ENCODE results near the gene ELAVL3. TPM values are rescaled to one million over a fixed set of nuclear protein-coding genes. Genes with fewer than 3 reads are reported as not detected.
"Not testable (repeated sequence)": the region's sequence is repeated elsewhere in the genome, so short reads cannot be mapped to it uniquely, and the experiment has no call there.

ELAVL3 gene
- total RNA-seq, 4 donors from 2014 or later, result 0.95 TPM; not detected in 3

- Histone ChIP-seq H3K36me3 (no peaks in the 10 kb centered on the region), H3K4me1 (no peaks in the 10 kb centered on the region), H3K27ac (no peak overlapping the region), H3K4me3 (no peak overlapping the region), H3K27me3 (no peaks in the 10 kb centered on the region), H3K9me3 (no peaks in the 10 kb centered on the region)
- TF ChIP-seq POLR2A (IDR thresholded peaks at IDR 0.05), result no peak
- TF ChIP-seq, protein P1, sequence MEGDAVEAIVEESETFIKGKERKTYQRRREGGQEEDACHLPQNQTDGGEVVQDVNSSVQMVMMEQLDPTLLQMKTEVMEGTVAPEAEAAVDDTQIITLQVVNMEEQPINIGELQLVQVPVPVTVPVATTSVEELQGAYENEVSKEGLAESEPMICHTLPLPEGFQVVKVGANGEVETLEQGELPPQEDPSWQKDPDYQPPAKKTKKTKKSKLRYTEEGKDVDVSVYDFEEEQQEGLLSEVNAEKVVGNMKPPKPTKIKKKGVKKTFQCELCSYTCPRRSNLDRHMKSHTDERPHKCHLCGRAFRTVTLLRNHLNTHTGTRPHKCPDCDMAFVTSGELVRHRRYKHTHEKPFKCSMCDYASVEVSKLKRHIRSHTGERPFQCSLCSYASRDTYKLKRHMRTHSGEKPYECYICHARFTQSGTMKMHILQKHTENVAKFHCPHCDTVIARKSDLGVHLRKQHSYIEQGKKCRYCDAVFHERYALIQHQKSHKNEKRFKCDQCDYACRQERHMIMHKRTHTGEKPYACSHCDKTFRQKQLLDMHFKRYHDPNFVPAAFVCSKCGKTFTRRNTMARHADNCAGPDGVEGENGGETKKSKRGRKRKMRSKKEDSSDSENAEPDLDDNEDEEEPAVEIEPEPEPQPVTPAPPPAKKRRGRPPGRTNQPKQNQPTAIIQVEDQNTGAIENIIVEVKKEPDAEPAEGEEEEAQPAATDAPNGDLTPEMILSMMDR (IDR thresholded peaks at IDR 0.05), result no peak
- DNase-seq, result no peak
Measured at GRCh38 chr19:11473725-11474124, 7.1 kb downstream of the ELAVL3 start.

DNA sequence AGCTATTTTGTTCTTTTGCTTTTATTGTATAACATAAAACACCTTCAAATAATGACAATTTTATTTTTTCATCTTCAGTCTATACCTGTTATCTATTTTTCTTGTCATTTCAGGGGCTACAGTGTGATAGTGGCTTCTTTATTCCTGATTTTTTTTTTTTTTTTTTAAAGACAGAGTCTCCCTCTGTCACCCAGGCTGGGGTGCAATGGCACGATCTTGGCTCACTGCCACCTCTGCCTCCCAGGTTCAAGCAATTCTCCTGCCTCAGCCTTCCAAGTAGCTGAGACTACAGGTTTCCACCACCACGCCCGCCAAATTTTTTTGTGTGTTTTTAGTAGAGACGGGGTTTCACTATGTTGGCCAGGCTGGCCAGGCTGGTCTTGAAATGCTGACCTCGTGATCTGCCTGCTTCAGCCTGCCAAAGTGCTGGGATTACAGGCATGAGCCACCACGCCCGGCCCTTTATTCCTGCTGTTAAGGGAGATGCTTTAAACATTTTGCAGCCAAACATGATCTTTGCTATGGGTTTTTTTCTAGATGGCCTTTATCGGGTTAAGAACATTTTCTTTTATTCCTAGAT lies 12.5 kb downstream of the ELAVL3 start:
- H3K36me3 ChIP-seq, DNase-seq, H3K27ac ChIP-seq, H3K9me3 ChIP-seq, H3K4me1 ChIP-seq, H3K4me3 ChIP-seq, H3K27me3 ChIP-seq: not testable (repeated sequence)

DNA sequence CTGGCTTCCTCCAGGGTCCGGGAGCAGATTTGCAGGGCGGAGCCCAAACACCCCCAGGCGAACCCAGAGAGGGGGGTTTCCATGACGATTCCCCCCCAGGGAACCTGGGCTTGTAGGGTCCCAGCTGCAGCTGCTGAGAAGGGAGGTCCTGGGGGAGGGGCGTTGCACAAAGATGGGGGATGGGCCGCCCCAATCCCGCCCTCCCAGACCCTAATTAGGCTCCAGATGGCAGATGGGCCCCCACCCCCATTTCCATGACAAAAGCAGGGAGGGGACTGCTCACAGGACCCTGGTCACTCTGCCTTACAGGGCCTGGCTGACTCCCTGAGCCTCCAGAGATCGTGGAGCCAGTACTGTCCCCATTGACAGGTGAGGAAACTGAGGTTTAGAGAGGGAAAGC lies 15.2 kb downstream of the ELAVL3 start:
- no peak for DNase-seq
- H3K27ac ChIP-seq, result no peak overlapping the region
- no peaks in the 10 kb centered on the region for H3K27me3 ChIP-seq
- TF ChIP-seq POLR2A (IDR thresholded peaks at IDR 0.05), result no peak
- TF ChIP-seq, protein P1 (IDR thresholded peaks at IDR 0.05), result no peak
- H3K9me3 ChIP-seq, result no peaks in the 10 kb centered on the region
- no peak overlapping the region for H3K4me3 ChIP-seq
- H3K4me1 ChIP-seq, result no peaks in the 10 kb centered on the region
- no peaks in the 10 kb centered on the region for H3K36me3 ChIP-seq

- H3K36me3 ChIP-seq, result no peaks in the 10 kb centered on the region
- no peaks in the 10 kb centered on the region for H3K27me3 ChIP-seq
- no peaks in the 10 kb centered on the region for H3K4me1 ChIP-seq
- no peak for DNase-seq
- TF ChIP-seq POLR2A (IDR thresholded peaks at IDR 0.05), result no peak
- TF ChIP-seq, protein P1 (IDR thresholded peaks at IDR 0.05), result no peak
- no peak overlapping the region for H3K27ac ChIP-seq
- no peaks in the 10 kb centered on the region for H3K9me3 ChIP-seq
- no peak overlapping the region for H3K4me3 ChIP-seq
Measured at GRCh38 chr19:11464333-11465265, 16.2 kb downstream of the ELAVL3 start.

GRCh38 chr19:11463391-11463790 lies 17.5 kb downstream of the ELAVL3 start:
- H3K36me3 ChIP-seq, result no peaks in the 10 kb centered on the region
- no peak for TF ChIP-seq POLR2A (IDR thresholded peaks at IDR 0.05)
- TF ChIP-seq, protein P1 (IDR thresholded peaks at IDR 0.05), result no peak
- H3K27ac ChIP-seq, result no peak overlapping the region
- no peaks in the 10 kb centered on the region for H3K9me3 ChIP-seq
- no peak for DNase-seq
- no peaks in the 10 kb centered on the region for H3K4me1 ChIP-seq
- no peaks in the 10 kb centered on the region for H3K27me3 ChIP-seq
- H3K4me3 ChIP-seq, result no peak overlapping the region

DNA sequence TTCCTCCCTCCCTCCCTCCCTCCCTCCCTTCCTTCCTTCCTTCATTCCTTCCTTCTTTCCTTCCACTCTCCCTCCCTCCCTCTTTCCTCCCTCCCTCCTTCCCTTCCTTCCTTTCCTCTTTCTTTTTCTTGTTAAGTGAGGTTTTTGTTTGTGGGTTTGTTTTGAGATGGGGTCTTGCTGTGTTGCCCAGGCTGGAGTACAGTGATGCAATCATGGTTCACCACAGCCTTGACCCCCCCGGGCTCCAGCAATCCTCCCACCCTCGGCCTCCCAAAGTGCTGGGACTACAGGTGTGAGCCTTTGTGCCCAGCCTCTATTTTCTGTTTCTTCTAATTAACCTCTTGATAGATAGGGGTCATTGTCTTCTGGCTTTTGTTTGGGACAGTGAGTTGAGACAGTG lies 19.4 kb downstream of the ELAVL3 start:
- H3K27me3 ChIP-seq, result no peaks in the 10 kb centered on the region

More for the DNA sequence above, 19.4 kb downstream of the ELAVL3 start:
- no peaks in the 10 kb centered on the region for H3K36me3 ChIP-seq
- TF ChIP-seq, protein P1 (IDR thresholded peaks at IDR 0.05), result no peak
- no peak for TF ChIP-seq POLR2A (IDR thresholded peaks at IDR 0.05)
- no peak overlapping the region for H3K27ac ChIP-seq
- no peaks in the 10 kb centered on the region for H3K4me1 ChIP-seq
- no peaks in the 10 kb centered on the region for H3K9me3 ChIP-seq
- H3K4me3 ChIP-seq, result no peak overlapping the region
- DNase-seq, result no peak

Data from Peyer's patch (tissue), 4 donors.